Suprapubic skin (tissue), 4 donors: ENCODE results near the gene CAMSAP1. TPM values are rescaled to one million over a fixed set of nuclear protein-coding genes. Genes with fewer than 3 reads are reported as not detected.
"Not testable (repeated sequence)": the region's sequence is repeated elsewhere in the genome, so short reads cannot be mapped to it uniquely, and the experiment has no call there.

Experiments used
- DNase-seq, 2 donors: peaks; one replicate each; pipeline ENCODE4 v3.0.0-alpha.2; 2019; ENCODE audit warnings: low spot score in 2 of 2
- H3K27ac ChIP-seq: fragments of 200-600 bp; sonication (generic); one replicate; pipeline ENCODE4 v1.5.1; 2019
- H3K27me3 ChIP-seq: fragments of 200-600 bp; sonication (generic); one replicate; pipeline ENCODE4 v1.5.1; 2019
- H3K36me3 ChIP-seq: fragments of 200-600 bp; sonication (generic); one replicate; pipeline ENCODE4 v1.5.1; 2019
- H3K4me1 ChIP-seq: fragments of 200-600 bp; sonication (generic); one replicate; pipeline ENCODE4 v1.5.1; 2019
- H3K4me3 ChIP-seq: fragments of 200-600 bp; sonication (generic); one replicate; pipeline ENCODE4 v1.5.1; 2019; ENCODE audit warnings: mild to moderate bottlenecking
- H3K9me3 ChIP-seq: fragments of 200-600 bp; sonication (generic); one replicate; pipeline ENCODE4 v1.5.1; 2019
- CTCF ChIP-seq, 2 donors: fragments of 200-600 bp in 1 of 2; fragments of 450-650 bp in 1 of 2; sonication (generic) in 1 of 2; IDR thresholded peaks; one replicate each; pipeline ENCODE4 v1.5.1; 2016 to 2019; ENCODE audit warnings: antibody characterized with exemption in 2 of 2, mild to moderate bottlenecking in 1 of 2, moderate library complexity in 1 of 2
- EP300 ChIP-seq: sonication (generic); formaldehyde crosslinking; IDR thresholded peaks from one replicate; pipeline ENCODE4 v1.6.1; 2017; ENCODE audit warnings: antibody characterized with exemption
- POLR2A ChIP-seq, 2 donors: fragments of 450-650 bp; IDR thresholded peaks; one replicate each; pipeline ENCODE4 v1.6.1; 2017; ENCODE audit warnings: antibody characterized with exemption in 2 of 2, mild to moderate bottlenecking in 2 of 2, moderate library complexity in 2 of 2
- POLR2AphosphoS5 ChIP-seq, 3 donors: sonication (generic); formaldehyde crosslinking; IDR thresholded peaks; one replicate each; pipeline ENCODE4 v1.6.1; 2017; ENCODE audit warnings: antibody characterized with exemption in 3 of 3
- WGBS: methylation state at CpG from one replicate; pipeline ENCODE4 v1.1.5; 2018; 5-methylcytosine and 5-hydroxymethylcytosine counted together
- total RNA-seq, 4 donors: library from RNA; depleted of rRNA; stranded (reverse); fragments of >200 nt; gene quantifications; one replicate each; pipeline ENCODE4 v1.1.0, GENCODE V29; 2016

The CAMSAP1 gene
- total RNA-seq, 4 donors from 2014 or later: 42.0 to 58.3 (median 54.9) TPM

- no peak overlapping the region for H3K4me3 ChIP-seq
- peaks cover 79% of the 10 kb centered on the region for H3K36me3 ChIP-seq
- TF ChIP-seq POLR2A (IDR thresholded peaks at IDR 0.05) (no peak), POLR2AphosphoS5 (IDR thresholded peaks at IDR 0.05) (no peak), EP300 (no peak), CTCF (IDR thresholded peaks at IDR 0.05) (no peak)
- no peaks in the 10 kb centered on the region for H3K9me3 ChIP-seq
- H3K4me1 ChIP-seq: peaks cover 14% of the 10 kb centered on the region
- no peak for DNase-seq
- H3K27me3 ChIP-seq: no peaks in the 10 kb centered on the region
- WGBS: 94% methylated on average over 36 of the region's 36 CpGs
- H3K27ac ChIP-seq: no peak overlapping the region
Observed at GRCh38 chr9:135944444-135945252, 37.3 kb upstream of the CAMSAP1 start.

DNA sequence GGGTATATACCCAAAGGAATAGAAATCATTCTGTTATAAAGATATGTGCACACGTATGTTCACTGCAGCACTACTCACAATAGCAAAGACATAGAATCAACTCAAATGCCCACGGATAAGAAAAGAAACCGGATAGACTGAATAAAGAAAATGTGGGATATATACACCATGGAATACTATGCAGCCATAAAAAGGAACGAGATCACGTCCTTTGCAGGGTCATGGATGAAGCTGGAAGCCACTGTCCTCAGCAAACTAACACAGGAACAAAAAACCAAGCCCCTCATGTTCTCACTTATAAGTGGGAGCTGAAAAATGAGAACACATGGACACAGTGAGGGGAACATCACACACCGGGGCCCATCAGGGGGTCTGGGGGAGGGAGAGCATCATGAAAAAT, 36.3 kb upstream of the CAMSAP1 start:
- not testable (repeated sequence) for H3K4me3 ChIP-seq, DNase-seq, H3K27ac ChIP-seq, H3K9me3 ChIP-seq, H3K4me1 ChIP-seq, H3K27me3 ChIP-seq
- H3K36me3 ChIP-seq: peaks cover 85% of the 10 kb centered on the region
- WGBS: 95% methylated on average over 6 of the region's 6 CpGs

DNA sequence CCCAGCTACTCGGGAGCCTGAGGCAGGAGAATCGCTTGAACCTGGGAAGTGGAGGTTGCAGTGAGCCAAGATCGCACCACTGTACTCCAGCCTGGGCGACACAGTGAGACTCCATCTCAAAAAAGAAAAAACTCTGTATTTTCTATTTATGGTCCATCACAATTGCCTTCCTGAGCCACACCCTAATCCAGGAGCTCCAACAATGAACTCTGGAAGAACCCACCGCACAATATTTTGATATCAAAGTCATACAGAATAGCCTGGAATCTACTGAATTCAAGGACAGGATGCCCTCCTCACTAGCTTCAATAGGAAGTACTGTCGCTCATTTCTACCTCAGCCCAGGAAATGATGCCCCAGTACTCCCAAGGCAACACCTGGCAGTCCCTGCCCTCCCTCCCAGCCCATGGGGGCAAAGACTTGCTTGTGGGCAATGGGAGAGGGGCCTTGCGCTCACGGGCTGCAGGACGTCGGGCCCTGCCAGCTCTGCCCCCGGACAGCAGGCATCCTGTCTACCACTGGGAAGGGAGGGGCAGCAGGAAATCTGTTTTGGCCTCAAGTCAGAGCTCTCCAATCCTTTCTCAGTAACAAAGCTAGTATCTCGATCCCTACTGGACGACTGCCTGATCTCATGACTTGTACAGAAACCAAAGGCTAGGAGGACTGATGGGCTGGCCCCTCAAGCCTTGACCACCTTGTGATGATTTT, 34.1 kb upstream of the CAMSAP1 start:
- Histone ChIP-seq H3K27ac (no peak overlapping the region), H3K27me3 (no peaks in the 10 kb centered on the region), H3K4me1 (no peaks in the 10 kb centered on the region), H3K36me3 (peaks cover 87% of the 10 kb centered on the region), H3K4me3 (no peak overlapping the region), H3K9me3 (no peaks in the 10 kb centered on the region)
- no peak for DNase-seq
- TF ChIP-seq CTCF (IDR thresholded peaks at IDR 0.05) (no peak), POLR2A (IDR thresholded peaks at IDR 0.05) (no peak), POLR2AphosphoS5 (IDR thresholded peaks at IDR 0.05) (no peak), EP300 (no peak)
- WGBS: 91% methylated on average over 8 of the region's 13 CpGs

- Histone ChIP-seq H3K36me3 (peaks cover 85% of the 10 kb centered on the region), H3K27ac (no peak overlapping the region), H3K9me3 (no peaks in the 10 kb centered on the region), H3K4me1 (no peaks in the 10 kb centered on the region), H3K4me3 (no peak overlapping the region), H3K27me3 (no peaks in the 10 kb centered on the region)
- DNase-seq: no peak
- WGBS: 91% methylated on average over 32 of the region's 33 CpGs
- TF ChIP-seq EP300: no peak
- TF ChIP-seq POLR2AphosphoS5 (IDR thresholded peaks at IDR 0.05): no peak
- TF ChIP-seq CTCF (IDR thresholded peaks at IDR 0.05): no peak
- no peak for TF ChIP-seq POLR2A (IDR thresholded peaks at IDR 0.05)
Observed at GRCh38 chr9:135939351-135940265, 32.3 kb upstream of the CAMSAP1 start.

GRCh38 chr9:135937521-135938489, 30.5 kb upstream of the CAMSAP1 start:
- 93% methylated on average over 32 of the region's 44 CpGs for WGBS
- TF ChIP-seq POLR2A (IDR thresholded peaks at IDR 0.05): no peak
- TF ChIP-seq CTCF (IDR thresholded peaks at IDR 0.05): no peak
- TF ChIP-seq EP300: no peak
- TF ChIP-seq POLR2AphosphoS5 (IDR thresholded peaks at IDR 0.05): no peak
- DNase-seq: no peak
- Histone ChIP-seq H3K4me3 (no peak overlapping the region), H3K27me3 (no peaks in the 10 kb centered on the region), H3K9me3 (no peaks in the 10 kb centered on the region), H3K27ac (no peak overlapping the region), H3K4me1 (no peaks in the 10 kb centered on the region), H3K36me3 (peaks cover 84% of the 10 kb centered on the region)
